MM.1S (cell line): ENCODE measurements around the gene TENM4.

Experiments
- DNase-seq: peaks from one replicate; pipeline ENCODE4 v3.0.0-alpha.2; 2015
- H2AFZ ChIP-seq: fragments of 300-600 bp; sonication (generic); 2 replicates; pipeline ENCODE4 v1.6.0; 2016; ENCODE audit warnings: antibody characterized with exemption, low read length
- H3F3A ChIP-seq: fragments of 300-600 bp; sonication (generic); 2 replicates; pipeline ENCODE4 v1.6.1; 2016; ENCODE audit warnings: mild to moderate bottlenecking, antibody characterized with exemption, low read length, moderate library complexity, mixed read lengths; ENCODE audit not compliant: insufficient read depth
- H3K27ac ChIP-seq: fragments of 300-600 bp; sonication (generic); 2 replicates; pipeline ENCODE4 v1.5.1; 2016; ENCODE audit warnings: mild to moderate bottlenecking, low read length
- H3K27me3 ChIP-seq: fragments of 300-600 bp; sonication (generic); replicated peaks from 2 replicates; pipeline ENCODE4 v1.6.0; 2016; ENCODE audit warnings: low read length; ENCODE audit not compliant: insufficient read depth
- H3K36me3 ChIP-seq: fragments of 300-600 bp; sonication (generic); replicated peaks from 2 replicates; pipeline ENCODE4 v1.6.1; 2016; ENCODE audit warnings: mild to moderate bottlenecking, low read length, mixed read lengths; ENCODE audit not compliant: insufficient read depth
- H3K4me1 ChIP-seq: fragments of 300-600 bp; sonication (generic); 2 replicates; pipeline ENCODE4 v1.6.1; 2016; ENCODE audit warnings: low read length, mixed read lengths
- H3K4me2 ChIP-seq: fragments of 300-600 bp; sonication (generic); 2 replicates; pipeline ENCODE4 v1.6.0; 2016; ENCODE audit warnings: low read depth, low read length
- H3K4me3 ChIP-seq: fragments of 300-600 bp; sonication (generic); 2 replicates; pipeline ENCODE4 v1.5.1; 2016; ENCODE audit warnings: low read length, mixed read lengths
- H3K79me2 ChIP-seq: fragments of 300-600 bp; sonication (generic); 2 replicates; pipeline ENCODE4 v1.6.1; 2016; ENCODE audit warnings: mixed run types, low read length, mixed read lengths
- H3K9ac ChIP-seq: fragments of 300-600 bp; sonication (generic); 2 replicates; pipeline ENCODE4 v1.6.1; 2016; ENCODE audit warnings: low read length, mixed read lengths
- H3K9me2 ChIP-seq: fragments of 300-600 bp; sonication (generic); replicated peaks from 2 replicates; pipeline ENCODE4 v1.6.1; 2016; ENCODE audit warnings: mild to moderate bottlenecking, low read length, mixed read lengths; ENCODE audit not compliant: insufficient read depth
- H3K9me3 ChIP-seq: fragments of 300-600 bp; sonication (generic); replicated peaks from 2 replicates; pipeline ENCODE4 v1.6.1; 2016; ENCODE audit warnings: mild to moderate bottlenecking, low read length, mixed read lengths; ENCODE audit not compliant: insufficient read depth
- H4K20me1 ChIP-seq: fragments of 300-600 bp; sonication (generic); 2 replicates; pipeline ENCODE4 v1.6.1; 2016; ENCODE audit warnings: mild to moderate bottlenecking, low read length, moderate library complexity, mixed read lengths; ENCODE audit not compliant: insufficient read depth
- EZH2 ChIP-seq: fragments of 300-600 bp; sonication (generic); optimal IDR thresholded peaks from 2 replicates; pipeline ENCODE3; 2017; ENCODE audit warnings: low read depth, mild to moderate bottlenecking, antibody characterized with exemption, low read length, mixed read lengths
- EZH2phosphoT487 ChIP-seq: fragments of 300-600 bp; sonication (generic); IDR thresholded peaks from 2 replicates; pipeline ENCODE4 v1.6.1; 2018; ENCODE audit warnings: antibody characterized with exemption, low read length
- TF ChIP-seq, protein P1 (sequence below): fragments of 300-600 bp; sonication (generic); IDR thresholded peaks from 2 replicates; pipeline ENCODE4 v1.5.1; 2016; ENCODE audit warnings: antibody characterized with exemption, low read length, mixed read lengths

TENM4 gene

DNA sequence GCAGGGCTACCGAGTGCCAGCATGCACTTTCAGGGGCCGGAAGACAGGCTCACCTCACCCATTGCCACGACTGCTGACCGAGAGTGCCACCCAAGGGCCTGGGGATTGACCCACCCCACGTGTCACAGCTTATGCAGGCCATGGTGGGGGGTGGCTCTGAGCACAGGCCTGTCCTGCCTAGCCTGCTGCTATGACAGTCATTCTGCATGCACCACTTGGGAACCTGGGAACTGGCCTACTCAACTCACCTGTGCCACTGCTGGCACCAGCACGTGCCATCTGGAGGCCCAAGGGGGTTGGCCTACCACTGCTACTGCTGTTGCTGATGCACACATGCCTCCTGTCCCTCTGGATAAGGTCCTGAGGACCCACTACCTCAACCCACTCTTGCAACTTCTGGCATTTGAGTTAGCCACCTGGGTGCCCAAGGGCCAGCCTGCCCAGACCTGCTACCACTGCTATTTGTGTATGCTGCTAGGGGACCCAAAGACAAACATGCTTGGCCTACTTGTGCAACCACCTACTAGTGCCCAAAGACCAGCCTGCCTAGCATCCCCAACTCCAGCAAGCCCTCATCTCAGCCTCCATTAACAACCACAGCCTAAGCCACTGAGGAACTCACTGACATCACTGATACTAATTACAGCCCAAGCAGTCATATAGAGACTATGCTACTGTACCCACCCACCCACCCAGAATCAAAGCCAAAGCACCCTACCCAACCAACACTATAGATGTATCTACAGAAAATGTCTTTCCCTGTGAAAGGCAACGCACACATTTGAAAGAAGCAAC is 807.1 kb downstream of the TENM4 start:
- Histone ChIP-seq H3K79me2 (no peaks in the 10 kb centered on the region), H3K9ac (no peak overlapping the region), H4K20me1 (no peaks in the 10 kb centered on the region), H2AFZ (no peak overlapping the region), H3F3A (no peaks in the 10 kb centered on the region), H3K27ac (no peak overlapping the region), H3K4me3 (no peak overlapping the region), H3K36me3 (no peaks in the 10 kb centered on the region), H3K4me2 (no peak overlapping the region), H3K4me1 (no peaks in the 10 kb centered on the region; the same call in 1 of the 2 replicates), H3K27me3 (no peaks in the 10 kb centered on the region), H3K9me2 (no peaks in the 10 kb centered on the region), H3K9me3 (no peaks in the 10 kb centered on the region)
- no peak for DNase-seq
- TF ChIP-seq, protein P1, sequence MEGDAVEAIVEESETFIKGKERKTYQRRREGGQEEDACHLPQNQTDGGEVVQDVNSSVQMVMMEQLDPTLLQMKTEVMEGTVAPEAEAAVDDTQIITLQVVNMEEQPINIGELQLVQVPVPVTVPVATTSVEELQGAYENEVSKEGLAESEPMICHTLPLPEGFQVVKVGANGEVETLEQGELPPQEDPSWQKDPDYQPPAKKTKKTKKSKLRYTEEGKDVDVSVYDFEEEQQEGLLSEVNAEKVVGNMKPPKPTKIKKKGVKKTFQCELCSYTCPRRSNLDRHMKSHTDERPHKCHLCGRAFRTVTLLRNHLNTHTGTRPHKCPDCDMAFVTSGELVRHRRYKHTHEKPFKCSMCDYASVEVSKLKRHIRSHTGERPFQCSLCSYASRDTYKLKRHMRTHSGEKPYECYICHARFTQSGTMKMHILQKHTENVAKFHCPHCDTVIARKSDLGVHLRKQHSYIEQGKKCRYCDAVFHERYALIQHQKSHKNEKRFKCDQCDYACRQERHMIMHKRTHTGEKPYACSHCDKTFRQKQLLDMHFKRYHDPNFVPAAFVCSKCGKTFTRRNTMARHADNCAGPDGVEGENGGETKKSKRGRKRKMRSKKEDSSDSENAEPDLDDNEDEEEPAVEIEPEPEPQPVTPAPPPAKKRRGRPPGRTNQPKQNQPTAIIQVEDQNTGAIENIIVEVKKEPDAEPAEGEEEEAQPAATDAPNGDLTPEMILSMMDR = no peak
- TF ChIP-seq EZH2 (no peak), EZH2phosphoT487 (no peak)

DNA sequence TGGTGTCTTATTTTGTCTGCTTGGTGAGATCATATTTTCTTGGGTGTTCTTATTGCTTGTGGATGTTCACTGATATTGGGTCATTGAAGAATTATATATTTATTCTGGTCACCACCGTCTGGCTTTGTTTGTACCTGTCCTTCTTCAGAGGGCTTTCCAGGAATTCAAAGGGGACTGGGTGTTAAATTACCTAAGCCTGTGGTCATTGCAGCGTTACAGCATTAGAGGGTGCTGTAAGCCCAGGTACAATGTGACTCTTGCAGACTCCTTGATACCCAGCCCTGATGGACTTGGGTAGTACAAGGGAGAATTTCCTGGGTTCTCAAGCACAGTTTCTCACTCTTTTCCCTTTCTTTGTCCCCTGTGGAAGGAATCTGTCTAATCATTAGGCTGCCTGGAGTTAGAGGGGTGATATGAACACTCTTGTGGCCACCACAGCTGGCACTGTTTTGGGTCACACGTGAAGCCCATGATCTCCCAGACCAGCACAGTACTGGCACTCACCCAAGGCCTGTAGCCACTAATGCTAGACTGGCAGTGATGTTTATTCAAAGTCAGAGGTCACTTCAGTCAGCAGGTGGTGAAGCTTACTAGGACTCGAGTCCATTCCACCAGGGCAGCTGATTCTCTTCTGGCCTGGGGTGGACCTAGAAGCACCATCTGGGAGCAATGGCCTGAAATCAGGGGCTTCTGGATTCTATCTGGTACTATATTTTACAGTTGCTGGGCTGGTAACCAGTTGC is 810.1 kb downstream of the TENM4 start:
- H2AFZ ChIP-seq = no peak overlapping the region
- H3K27ac ChIP-seq = no peak overlapping the region
- no peaks in the 10 kb centered on the region for H4K20me1 ChIP-seq
- no peaks in the 10 kb centered on the region for H3F3A ChIP-seq
- H3K36me3 ChIP-seq = no peaks in the 10 kb centered on the region
- no peaks in the 10 kb centered on the region for H3K4me1 ChIP-seq
- no peak for DNase-seq
- TF ChIP-seq EZH2 = no peak
- TF ChIP-seq, protein P1 = no peak
- no peak for TF ChIP-seq EZH2phosphoT487
- no peak overlapping the region for H3K4me3 ChIP-seq
- no peaks in the 10 kb centered on the region for H3K27me3 ChIP-seq
- no peaks in the 10 kb centered on the region for H3K9me2 ChIP-seq
- H3K4me2 ChIP-seq = no peak overlapping the region
- H3K9me3 ChIP-seq = no peaks in the 10 kb centered on the region
- no peaks in the 10 kb centered on the region for H3K79me2 ChIP-seq
- H3K9ac ChIP-seq = no peak overlapping the region

DNA sequence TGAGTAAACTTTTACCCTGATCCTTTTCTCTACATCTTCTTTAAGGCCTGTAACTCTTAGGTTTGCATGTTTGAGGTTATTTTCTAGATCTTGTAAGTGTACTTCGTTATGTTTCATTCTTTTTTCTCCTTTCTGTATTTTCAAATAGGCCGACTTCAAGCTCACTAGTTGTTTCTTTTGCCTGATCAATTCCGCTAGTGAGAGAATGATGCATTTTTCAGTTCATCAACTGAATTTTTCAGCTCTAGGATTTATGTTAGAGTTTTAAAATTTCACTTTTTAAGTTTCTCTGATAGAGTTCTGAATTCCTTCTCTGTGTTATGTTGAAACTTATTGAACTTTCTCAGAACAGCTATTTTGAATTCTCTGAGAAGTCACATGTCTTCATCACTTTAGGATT is 810.7 kb downstream of the TENM4 start:
- H4K20me1 ChIP-seq = no peaks in the 10 kb centered on the region
- H3K27me3 ChIP-seq = no peaks in the 10 kb centered on the region
- no peaks in the 10 kb centered on the region for H3K36me3 ChIP-seq
- no peak for TF ChIP-seq EZH2
- TF ChIP-seq, protein P1 = no peak
- no peak for TF ChIP-seq EZH2phosphoT487
- no peaks in the 10 kb centered on the region for H3K9me3 ChIP-seq
- H3K4me1 ChIP-seq = no peaks in the 10 kb centered on the region
- H3K9me2 ChIP-seq = no peaks in the 10 kb centered on the region
- no peak overlapping the region for H3K27ac ChIP-seq
- H3K4me2 ChIP-seq = no peak overlapping the region
- no peaks in the 10 kb centered on the region for H3F3A ChIP-seq
- no peak overlapping the region for H3K4me3 ChIP-seq
- no peak for DNase-seq
- no peaks in the 10 kb centered on the region for H3K79me2 ChIP-seq
- no peak overlapping the region for H3K9ac ChIP-seq
- no peak overlapping the region for H2AFZ ChIP-seq
